Measurements from ENCODE around the gene CTNNBL1.
"Not testable (repeated sequence)": the region's sequence is repeated elsewhere in the genome, so short reads cannot be mapped to it uniquely, and the experiment has no call there.

The CTNNBL1 gene

DNA sequence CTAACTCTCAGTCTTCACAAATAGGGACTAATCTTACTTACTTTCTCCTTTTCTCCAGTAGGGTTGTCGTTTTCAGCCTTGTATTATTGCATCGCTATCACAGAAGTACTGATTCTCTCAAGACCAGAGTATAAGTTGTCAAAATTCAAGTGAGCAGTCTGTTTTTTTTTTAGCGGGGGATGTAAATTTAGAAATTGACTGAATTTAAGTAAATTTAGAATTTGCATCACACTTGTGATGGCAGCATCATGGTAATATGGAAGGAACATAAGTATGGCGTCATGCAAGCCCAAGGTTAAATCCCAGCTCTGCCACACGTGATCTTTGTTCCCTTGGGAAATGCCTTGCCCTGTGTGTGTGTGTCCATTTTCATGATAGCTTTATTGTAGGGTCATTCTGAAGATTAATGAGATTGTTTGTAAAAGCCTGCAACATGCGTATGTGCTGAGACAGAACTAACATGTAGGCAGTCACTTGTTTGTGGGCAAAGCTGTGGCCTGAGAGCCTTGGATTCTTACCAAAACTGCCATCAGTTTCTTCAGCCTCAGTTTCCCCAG, 156.3 kb downstream of the CTNNBL1 start:
- no peak for TF ChIP-seq POLR2A (IDR thresholded peaks at IDR 0.05; ENCODE audit: low read length)
- no peak for TF ChIP-seq GATA1 (IDR thresholded peaks at IDR 0.05; ENCODE audit: low read depth, low read length)
- no peak for DNase-seq

DNA sequence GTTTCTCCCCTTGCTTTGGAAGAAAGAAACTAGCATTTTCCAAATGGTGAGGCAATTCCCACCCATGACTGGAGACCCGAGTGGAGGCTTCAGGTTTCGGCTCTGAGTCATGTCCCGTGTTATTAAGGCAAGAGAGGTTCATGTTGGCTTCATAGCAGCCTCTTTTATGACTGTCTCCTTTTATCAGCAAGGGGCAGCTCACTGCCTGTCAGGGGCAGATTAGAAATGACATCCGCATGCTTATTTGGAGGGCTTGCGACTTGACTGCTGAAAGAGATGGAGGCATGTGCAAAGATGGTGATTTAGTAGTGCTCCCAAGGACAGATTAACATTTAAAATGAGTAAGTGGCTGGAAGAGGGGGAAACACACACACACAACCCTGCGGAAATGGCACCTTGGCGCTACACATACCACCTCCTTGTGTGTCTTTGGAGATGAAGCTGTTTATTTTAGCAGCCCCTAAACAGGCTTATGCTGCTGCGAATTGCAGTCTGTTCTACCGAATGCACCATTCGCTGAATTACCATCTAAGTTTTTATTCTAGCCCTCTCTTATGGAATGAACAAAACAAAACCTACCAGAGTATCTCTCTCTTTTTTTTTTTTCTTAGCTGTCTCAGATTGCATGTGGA, 157.0 kb downstream of the CTNNBL1 start:
- TF ChIP-seq GATA1 (IDR thresholded peaks at IDR 0.05; ENCODE audit: low read depth, low read length) (no peak), POLR2A (IDR thresholded peaks at IDR 0.05; ENCODE audit: low read length) (no peak)
- peak; percentile 82 to 88 for DNase-seq

DNA sequence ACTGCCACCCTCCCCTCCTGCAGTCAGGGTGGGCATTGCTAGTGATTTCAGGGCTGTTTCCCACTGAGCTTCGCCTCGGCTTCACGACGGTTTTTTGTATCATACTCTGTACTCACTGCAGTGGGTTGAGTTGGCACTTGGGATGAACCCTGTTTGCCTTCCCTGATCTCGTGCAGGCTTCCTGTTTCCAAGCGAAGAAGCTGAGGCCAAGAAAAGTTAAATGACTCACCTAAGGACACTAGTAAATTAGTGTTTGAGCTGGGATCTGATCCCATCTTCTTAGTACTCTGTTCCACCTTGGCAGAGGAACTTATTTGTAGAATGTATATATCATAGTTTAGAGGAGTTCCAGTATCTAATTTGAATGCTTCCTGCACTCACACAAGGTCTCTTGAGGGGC, 158.8 kb downstream of the CTNNBL1 start:
- TF ChIP-seq POLR2A (IDR thresholded peaks at IDR 0.05; ENCODE audit: low read length): no peak
- no peak for TF ChIP-seq GATA1 (IDR thresholded peaks at IDR 0.05; ENCODE audit: low read depth, low read length)
- DNase-seq: no peak

DNA sequence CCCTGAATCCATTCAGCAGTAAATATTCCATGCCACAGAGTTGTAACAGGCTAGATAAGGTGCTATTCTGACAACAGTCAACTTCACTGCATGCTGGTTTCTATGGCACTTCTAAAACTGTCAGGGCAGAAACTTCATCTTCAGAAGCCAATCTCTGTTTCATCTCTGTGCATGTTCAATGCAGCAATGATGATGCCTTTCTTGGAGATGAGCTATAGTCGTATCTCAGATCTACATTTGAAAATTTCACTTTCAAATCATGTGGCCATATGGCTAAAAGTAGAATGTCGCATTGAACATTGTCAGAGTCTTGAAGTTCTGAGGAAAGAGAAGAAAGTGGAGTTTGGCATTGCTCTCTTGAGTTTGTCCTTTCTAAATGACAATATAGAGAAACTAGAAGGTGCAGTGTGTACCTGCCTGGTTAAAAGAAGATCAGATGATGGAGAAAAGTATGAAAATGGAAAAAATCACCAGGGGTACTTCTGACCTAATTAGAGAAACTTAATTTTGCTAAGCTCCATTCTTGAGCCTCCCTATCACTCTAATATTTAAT, 160.1 kb downstream of the CTNNBL1 start:
- no peak for DNase-seq
- no peak for TF ChIP-seq GATA1 (IDR thresholded peaks at IDR 0.05; ENCODE audit: low read depth, low read length)
- TF ChIP-seq POLR2A (IDR thresholded peaks at IDR 0.05; ENCODE audit: low read length): no peak

DNA sequence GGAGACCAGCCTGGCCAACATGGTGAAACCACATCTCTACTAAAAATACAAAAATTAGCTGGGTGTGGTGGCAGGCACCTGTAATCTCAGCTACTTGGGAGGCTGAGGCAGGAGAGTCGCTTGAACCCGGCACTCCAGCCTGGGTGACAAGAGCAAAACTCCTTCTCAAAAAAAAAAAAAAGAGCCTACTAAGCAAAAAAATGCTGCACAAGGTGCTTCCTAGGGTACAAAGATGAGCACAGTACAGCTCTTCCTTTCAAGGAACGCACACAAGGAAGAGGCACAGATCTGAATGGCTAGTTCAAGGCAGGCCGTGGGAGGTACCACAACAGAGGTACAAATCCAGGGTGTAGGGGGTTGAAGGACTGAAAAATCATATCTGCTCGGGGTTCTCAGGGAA, 162.2 kb downstream of the CTNNBL1 start:
- DNase-seq: not testable (repeated sequence)

DNA sequence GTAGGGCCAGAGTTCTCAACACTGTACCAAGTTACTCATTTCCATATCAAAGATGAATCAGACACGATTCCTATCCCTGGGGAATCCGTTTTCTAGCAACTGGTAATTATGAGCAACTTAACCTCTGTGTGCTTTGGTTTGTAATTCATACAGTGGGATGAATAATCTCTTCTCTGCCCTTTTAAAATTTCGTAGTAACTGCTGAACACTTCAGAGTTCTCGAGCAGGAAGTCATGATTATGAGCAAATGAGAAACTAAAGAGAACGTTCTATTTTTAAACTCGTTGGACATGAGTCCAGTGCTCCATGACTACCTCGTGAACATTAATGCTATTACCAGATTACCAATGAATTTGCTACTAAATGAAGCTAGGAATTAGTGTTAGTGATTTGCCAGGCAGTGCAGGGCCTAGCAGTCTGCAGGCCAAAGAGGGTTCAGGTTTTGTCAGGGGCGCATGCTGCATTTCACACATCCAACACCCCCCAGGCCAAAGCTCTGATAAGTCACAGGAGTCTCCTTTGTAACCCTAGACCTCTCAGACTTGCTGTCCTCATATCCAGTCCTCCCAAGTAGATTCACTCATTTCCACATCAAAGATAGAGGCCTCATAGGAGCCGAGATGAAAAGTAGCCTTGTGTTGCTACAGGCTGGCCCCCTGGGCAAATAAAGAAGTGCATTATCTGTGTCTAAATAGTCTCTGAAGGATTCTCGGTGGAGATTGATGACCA, 163.3 kb downstream of the CTNNBL1 start:
- no peak for DNase-seq
- no peak for TF ChIP-seq POLR2A (IDR thresholded peaks at IDR 0.05; ENCODE audit: low read length)

GRCh38 chr20:37859406-37860171, 165.8 kb downstream of the CTNNBL1 start:
- TF ChIP-seq GATA1 (IDR thresholded peaks at IDR 0.05; ENCODE audit: low read depth, low read length): no peak
- no peak for TF ChIP-seq POLR2A (IDR thresholded peaks at IDR 0.05; ENCODE audit: low read length)
- no peak for DNase-seq

DNA sequence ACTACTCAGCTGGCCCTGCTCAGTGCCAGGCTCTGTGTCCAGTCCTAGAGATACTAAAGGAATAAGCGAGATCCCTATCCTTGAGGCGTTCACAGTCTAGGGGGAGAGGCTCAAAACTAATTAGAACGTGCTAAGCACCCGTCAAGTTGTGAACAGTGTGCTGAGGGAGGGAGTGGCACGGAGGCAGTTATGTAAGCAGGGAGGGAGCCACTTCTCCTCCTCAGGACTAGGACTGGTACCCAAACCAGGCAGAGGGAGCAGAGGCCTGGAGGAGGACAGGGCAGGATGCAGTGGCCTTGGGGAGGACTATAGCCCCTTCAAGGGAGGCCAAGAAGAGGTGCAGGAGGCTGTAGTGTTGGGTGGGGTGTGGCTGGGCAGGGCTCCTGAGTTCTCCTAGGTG, 169.5 kb downstream of the CTNNBL1 start:
- no peak for TF ChIP-seq POLR2A (IDR thresholded peaks at IDR 0.05; ENCODE audit: low read length)
- TF ChIP-seq GATA1 (IDR thresholded peaks at IDR 0.05; ENCODE audit: low read depth, low read length): no peak
- no peak for DNase-seq

- TF ChIP-seq POLR2A (IDR thresholded peaks at IDR 0.05; ENCODE audit: low read length): no peak
- no peak for TF ChIP-seq GATA1 (IDR thresholded peaks at IDR 0.05; ENCODE audit: low read depth, low read length)
- DNase-seq: no peak
Measured at GRCh38 chr20:37864298-37864697, 170.5 kb downstream of the CTNNBL1 start.

- DNase-seq: peak in 1 of 2 experiments; percentile 9
- TF ChIP-seq POLR2A (IDR thresholded peaks at IDR 0.05; ENCODE audit: low read length) (no peak), GATA1 (IDR thresholded peaks at IDR 0.05; ENCODE audit: low read depth, low read length) (no peak)
Measured at GRCh38 chr20:37866051-37866450, 172.2 kb downstream of the CTNNBL1 start.

DNA sequence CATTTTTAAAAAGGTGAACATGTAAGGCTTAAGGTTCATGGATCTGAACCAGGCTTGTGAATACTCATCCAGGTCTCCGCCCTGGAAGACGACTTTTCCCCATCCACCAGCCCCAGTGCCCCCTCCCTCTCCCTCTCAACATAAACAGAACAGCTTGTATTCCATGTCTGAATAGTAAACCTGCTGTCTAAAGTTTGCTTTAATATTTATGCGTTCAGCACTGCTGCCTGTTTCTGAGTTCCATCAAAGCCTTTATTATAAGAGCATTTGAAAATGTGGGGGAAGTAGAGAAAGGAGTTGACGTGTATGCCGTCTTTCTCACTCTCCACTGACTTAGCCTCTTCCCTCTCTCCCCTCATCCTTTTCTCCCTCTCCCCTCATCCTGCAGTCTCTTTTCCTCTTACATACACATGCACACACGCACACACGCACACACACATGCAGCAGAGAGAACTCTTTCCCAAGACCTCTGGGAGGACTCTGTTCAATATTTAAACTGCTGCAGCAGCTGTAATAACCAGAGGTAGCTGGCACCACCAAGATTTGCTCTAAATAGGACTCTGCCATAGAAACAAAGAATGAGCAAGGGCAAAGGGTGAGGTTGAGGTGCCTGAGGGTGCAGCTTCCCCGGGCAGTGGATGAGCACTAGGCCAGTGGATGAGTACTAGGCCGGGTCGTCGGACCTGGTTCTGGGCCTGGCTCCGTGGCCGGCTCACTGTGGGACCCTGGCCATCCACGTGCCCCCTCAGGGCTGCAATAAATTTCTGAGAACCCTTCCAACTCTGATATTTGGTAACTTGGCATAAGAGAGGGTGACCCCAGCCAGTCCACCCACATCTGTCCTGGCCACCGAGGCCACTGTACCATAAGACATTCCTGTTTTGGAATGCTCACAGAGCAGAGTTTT, 173.7 kb downstream of the CTNNBL1 start:
- TF ChIP-seq POLR2A (IDR thresholded peaks at IDR 0.05; ENCODE audit: low read length): no peak
- no peak for TF ChIP-seq GATA1 (IDR thresholded peaks at IDR 0.05; ENCODE audit: low read depth, low read length)
- no peak for DNase-seq

DNA sequence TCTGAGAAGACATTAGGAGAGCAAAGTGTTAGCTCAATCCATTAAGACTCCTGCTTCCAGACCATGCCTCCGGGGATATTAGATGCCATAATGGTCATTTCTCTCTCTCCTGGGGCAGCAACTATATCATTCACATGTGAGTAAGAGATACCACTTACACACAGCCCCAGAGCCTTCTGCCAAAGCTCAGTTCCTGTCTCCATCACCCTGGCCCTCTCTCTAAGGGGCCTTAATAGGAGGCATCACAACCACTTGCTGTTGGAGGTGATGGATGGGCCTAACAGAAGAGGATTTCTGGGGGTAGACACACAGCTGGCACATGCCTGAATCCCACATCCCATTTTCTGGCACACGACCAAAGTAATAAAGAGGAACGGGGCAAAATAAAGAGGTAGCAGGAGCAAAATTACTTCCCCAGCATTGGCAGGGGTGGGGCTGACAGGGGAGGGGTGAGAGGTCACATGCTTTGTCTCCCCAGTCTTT, 175.1 kb downstream of the CTNNBL1 start:
- no peak for DNase-seq
- TF ChIP-seq POLR2A (IDR thresholded peaks at IDR 0.05; ENCODE audit: low read length) (no peak), GATA1 (IDR thresholded peaks at IDR 0.05; ENCODE audit: low read depth, low read length) (no peak)

- TF ChIP-seq POLR2A (IDR thresholded peaks at IDR 0.05; ENCODE audit: low read length) (no peak), GATA1 (IDR thresholded peaks at IDR 0.05; ENCODE audit: low read depth, low read length) (no peak)
- no peak for DNase-seq
Measured at GRCh38 chr20:37869334-37869861, 175.6 kb downstream of the CTNNBL1 start.

Data from erythroblast (primary cell).